ENCODE results near the gene OPRD1. TPM values are rescaled to one million over a fixed set of nuclear protein-coding genes. Genes with fewer than 3 reads are reported as not detected.
"Not testable (repeated sequence)": the region's sequence is repeated elsewhere in the genome, so short reads cannot be mapped to it uniquely, and the experiment has no call there.

The OPRD1 gene
- not detected for total RNA-seq

DNA sequence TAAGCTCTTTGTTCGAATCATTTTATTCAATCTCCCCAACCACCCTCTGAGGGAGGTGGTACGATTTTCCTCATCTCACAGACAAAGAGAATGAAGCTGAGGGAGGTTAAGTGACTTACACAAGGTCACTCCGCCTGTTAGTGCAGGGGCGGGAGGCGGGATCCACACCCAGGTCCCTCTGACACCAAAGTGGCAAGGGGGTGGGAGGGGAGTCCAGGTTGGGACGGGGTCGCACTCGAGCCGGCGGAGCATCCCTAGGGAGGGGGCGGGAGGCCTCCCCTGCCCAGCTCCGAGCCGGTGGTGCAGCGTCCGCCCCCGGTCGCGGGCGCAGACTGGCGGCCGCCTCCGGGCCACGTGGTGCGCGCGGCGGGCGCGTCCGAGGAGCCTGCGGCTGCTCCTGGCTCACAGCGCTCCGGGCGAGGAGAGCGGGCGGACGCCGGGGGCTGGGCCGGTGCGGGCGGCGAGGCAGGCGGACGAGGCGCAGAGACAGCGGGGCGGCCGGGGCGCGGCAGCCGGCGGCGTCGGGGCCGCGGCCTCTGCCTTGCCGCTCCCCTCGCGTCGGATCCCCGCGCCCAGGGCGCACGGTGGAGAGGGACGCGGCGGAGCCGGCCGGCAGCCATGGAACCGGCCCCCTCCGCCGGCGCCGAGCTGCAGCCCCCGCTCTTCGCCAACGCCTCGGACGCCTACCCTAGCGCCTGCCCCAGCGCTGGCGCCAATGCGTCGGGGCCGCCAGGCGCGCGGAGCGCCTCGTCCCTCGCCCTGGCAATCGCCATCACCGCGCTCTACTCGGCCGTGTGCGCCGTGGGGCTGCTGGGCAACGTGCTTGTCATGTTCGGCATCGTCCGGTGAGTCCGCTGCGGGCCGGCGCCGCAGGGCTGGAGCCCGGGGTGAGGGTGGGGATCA is at the start of gene OPRD1:
OPRD1 (plus strand) TSS at position 405 of the 903 bp plus-strand sequence; CDS start at position 619, 214 bp downstream.
- no peak for DNase-seq (ENCODE audit: low spot score in 2 of 2)
- 25% methylated on average over 9 of the region's 108 CpGs for whole genome bisulfite sequencing
- TF ChIP-seq POLR2A (IDR thresholded peaks at IDR 0.05) (no peak), CTCF (IDR thresholded peaks at IDR 0.05) (no peak), POLR2AphosphoS5 (IDR thresholded peaks at IDR 0.05) (no peak), EP300 (IDR thresholded peaks at IDR 0.05) (no peak)
- no peaks in the 10 kb centered on the region for H3K9me3 ChIP-seq
- no peak within 1 kb of the TSS for H3K27ac ChIP-seq
- H3K4me3 ChIP-seq, result no peak within 1 kb of the TSS
- peaks cover 69% of the 10 kb centered on the region for H3K27me3 ChIP-seq
- peaks cover 4% of the 10 kb centered on the region for H3K4me1 ChIP-seq
- H3K36me3 ChIP-seq, result no peaks in the 10 kb centered on the region

- TF ChIP-seq CTCF (IDR thresholded peaks at IDR 0.05), result no peak
- TF ChIP-seq EP300 (IDR thresholded peaks at IDR 0.05), result no peak
- TF ChIP-seq POLR2A (IDR thresholded peaks at IDR 0.05), result no peak
- TF ChIP-seq POLR2AphosphoS5 (IDR thresholded peaks at IDR 0.05), result no peak
- H3K9me3 ChIP-seq, result no peaks in the 10 kb centered on the region
- no peak overlapping the region for H3K4me3 ChIP-seq
- peaks cover 25% of the 10 kb centered on the region for H3K36me3 ChIP-seq
- WGBS, result 90% methylated on average over 2 of the region's 2 CpGs
- no peak overlapping the region for H3K27ac ChIP-seq
- no peaks in the 10 kb centered on the region for H3K27me3 ChIP-seq
- no peak for DNase-seq (ENCODE audit: low spot score in 2 of 2)
- H3K4me1 ChIP-seq, result peaks cover 23% of the 10 kb centered on the region
Observed at GRCh38 chr1:28766532-28767183, 45.3 kb upstream of the OPRD1 start.

GRCh38 chr1:28770601-28771165 is 41.3 kb upstream of the OPRD1 start:
- Histone ChIP-seq H3K27me3 (no peaks in the 10 kb centered on the region), H3K27ac (no peak overlapping the region), H3K9me3 (no peaks in the 10 kb centered on the region), H3K4me1 (peaks cover 16% of the 10 kb centered on the region), H3K36me3 (peaks cover 18% of the 10 kb centered on the region), H3K4me3 (no peak overlapping the region)
- WGBS, result 93% methylated on average over 3 of the region's 3 CpGs
- no peak for DNase-seq (ENCODE audit: low spot score in 2 of 2)
- TF ChIP-seq EP300 (IDR thresholded peaks at IDR 0.05) (no peak), POLR2AphosphoS5 (IDR thresholded peaks at IDR 0.05) (no peak), POLR2A (IDR thresholded peaks at IDR 0.05) (no peak), CTCF (IDR thresholded peaks at IDR 0.05) (no peak)

- DNase-seq (ENCODE audit: low spot score in 2 of 2); H3K27ac ChIP-seq; H3K27me3 ChIP-seq; H3K4me3 ChIP-seq; H3K9me3 ChIP-seq: not testable (repeated sequence)
- peaks cover 13% of the 10 kb centered on the region for H3K36me3 ChIP-seq
- WGBS, result 86% methylated on average over 10 of the region's 10 CpGs
- peaks cover 12% of the 10 kb centered on the region for H3K4me1 ChIP-seq
Observed at GRCh38 chr1:28771921-28772320, 40.0 kb upstream of the OPRD1 start.

DNA sequence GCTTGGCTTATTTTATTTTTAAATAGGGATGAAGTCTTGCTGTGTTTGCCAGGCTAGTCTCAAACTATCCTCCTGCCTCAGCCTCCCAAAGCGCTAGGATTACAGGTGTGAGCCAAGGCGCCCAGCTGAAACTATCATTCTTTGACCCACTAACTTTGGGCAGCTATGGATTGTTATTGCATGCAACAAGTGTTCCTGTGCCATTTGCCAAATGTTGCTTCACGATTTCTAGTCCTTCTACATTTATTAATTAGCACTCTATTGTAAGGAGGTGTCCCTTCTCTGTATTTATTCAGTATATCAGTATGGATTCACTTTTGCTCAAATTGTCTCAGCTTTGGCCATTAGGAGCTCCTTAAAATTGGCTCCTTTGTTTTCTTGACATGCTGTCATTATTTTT is 38.9 kb upstream of the OPRD1 start:
- H3K27me3 ChIP-seq, result no peaks in the 10 kb centered on the region
- DNase-seq (ENCODE audit: low spot score in 2 of 2), result no peak
- peaks cover 12% of the 10 kb centered on the region for H3K4me1 ChIP-seq
- 89% methylated on average over 3 of the region's 3 CpGs for WGBS
- no peak overlapping the region for H3K4me3 ChIP-seq
- H3K9me3 ChIP-seq, result no peaks in the 10 kb centered on the region
- TF ChIP-seq POLR2A (IDR thresholded peaks at IDR 0.05) (no peak), POLR2AphosphoS5 (IDR thresholded peaks at IDR 0.05) (no peak), CTCF (IDR thresholded peaks at IDR 0.05) (no peak), EP300 (IDR thresholded peaks at IDR 0.05) (no peak)
- peaks cover 13% of the 10 kb centered on the region for H3K36me3 ChIP-seq
- H3K27ac ChIP-seq, result no peak overlapping the region
